ENCODE measurements around the gene PDF. TPM values are rescaled to one million over a fixed set of nuclear protein-coding genes. Genes with fewer than 3 reads are reported as not detected.

The PDF gene
- total and polyA plus RNA-seq, 2 of the 13 experiments (the other 11 are each of a cell fraction or from before 2014, with no cell fraction given) = 12.4 to 48.8 TPM

DNA sequence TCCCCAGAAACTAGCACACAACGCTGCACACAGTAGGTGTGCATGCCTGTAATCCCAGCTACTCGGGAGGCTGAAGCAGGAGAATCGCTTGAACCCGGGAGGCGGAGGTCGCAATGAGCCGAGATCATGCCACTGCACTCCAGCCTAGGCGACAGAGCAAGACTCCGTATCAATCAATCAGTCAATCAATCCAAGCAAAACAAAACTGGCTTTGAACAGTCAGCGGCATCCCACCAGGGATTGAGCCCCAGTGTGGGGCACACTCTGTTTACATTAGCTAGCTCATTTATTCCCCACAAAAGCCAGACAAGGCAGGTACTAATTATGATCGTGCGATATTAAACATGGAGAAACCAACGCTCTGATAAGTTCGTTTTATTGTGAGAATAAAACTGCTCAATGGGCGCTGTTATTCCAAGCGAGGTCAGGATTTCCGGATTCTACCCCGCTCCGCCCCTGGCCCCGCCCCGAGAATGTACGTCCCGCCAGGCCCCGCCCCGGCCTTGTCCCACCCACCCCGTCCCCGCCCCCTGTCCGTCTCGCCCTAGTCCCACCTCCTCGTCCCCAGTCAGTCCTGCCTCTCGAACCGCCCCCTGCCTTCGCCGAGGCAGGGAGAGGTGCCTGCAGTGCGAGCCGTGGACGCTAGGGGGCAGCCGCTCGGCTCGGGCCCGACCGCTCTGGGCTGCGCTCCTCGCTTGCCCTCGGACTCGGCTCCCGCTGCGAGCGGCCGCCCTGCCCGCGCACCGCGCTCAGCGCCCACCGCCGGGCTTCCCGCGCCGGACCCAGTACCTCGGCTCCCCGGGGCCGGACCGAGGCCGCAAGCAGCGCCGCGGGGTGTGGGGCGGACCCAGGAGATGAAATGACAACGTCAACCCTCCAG is 19.5 kb downstream of the PDF start, which contains the start of gene VPS4A (continued):
- TF ChIP-seq ZNF558 (CRISPR knock-in tag; IDR thresholded peaks at IDR 0.05; ENCODE audit: borderline replicate concordance) (0 out of 2 replicates have a peak, but pooled peaks have one; percentile 17), HNF1A (IDR thresholded peaks at IDR 0.05; ENCODE audit: low read depth) (no peak), HNF1A (CRISPR knock-in tag; IDR thresholded peaks at IDR 0.05; ENCODE audit: borderline replicate concordance) (0 out of 2 replicates have a peak, but pooled peaks have one; percentile 19), FOXO1 (CRISPR knock-in tag; IDR thresholded peaks at IDR 0.05) (peak; percentile 76; the same call in 1 of the 2 replicates), RXRB (CRISPR knock-in tag; IDR thresholded peaks at IDR 0.05; ENCODE audit: borderline replicate concordance) (peak; percentile 53; the same call in 1 of the 2 replicates), ZNF142 (CRISPR knock-in tag; IDR thresholded peaks at IDR 0.05) (peak; percentile 72), PHF5A (CRISPR knock-in tag; IDR thresholded peaks at IDR 0.05; ENCODE audit: low read depth, unreplicated experiment) (peak; percentile 92), HDAC1 (CRISPR knock-in tag; IDR thresholded peaks at IDR 0.05) (peak; percentile 29)
- TF ChIP-seq, protein P1, sequence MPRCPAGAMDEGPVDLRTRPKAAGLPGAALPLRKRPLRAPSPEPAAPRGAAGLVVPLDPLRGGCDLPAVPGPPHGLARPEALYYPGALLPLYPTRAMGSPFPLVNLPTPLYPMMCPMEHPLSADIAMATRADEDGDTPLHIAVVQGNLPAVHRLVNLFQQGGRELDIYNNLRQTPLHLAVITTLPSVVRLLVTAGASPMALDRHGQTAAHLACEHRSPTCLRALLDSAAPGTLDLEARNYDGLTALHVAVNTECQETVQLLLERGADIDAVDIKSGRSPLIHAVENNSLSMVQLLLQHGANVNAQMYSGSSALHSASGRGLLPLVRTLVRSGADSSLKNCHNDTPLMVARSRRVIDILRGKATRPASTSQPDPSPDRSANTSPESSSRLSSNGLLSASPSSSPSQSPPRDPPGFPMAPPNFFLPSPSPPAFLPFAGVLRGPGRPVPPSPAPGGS (CRISPR knock-in tag; IDR thresholded peaks at IDR 0.05) = peak; percentile 79
- TF ChIP-seq, protein P2, sequence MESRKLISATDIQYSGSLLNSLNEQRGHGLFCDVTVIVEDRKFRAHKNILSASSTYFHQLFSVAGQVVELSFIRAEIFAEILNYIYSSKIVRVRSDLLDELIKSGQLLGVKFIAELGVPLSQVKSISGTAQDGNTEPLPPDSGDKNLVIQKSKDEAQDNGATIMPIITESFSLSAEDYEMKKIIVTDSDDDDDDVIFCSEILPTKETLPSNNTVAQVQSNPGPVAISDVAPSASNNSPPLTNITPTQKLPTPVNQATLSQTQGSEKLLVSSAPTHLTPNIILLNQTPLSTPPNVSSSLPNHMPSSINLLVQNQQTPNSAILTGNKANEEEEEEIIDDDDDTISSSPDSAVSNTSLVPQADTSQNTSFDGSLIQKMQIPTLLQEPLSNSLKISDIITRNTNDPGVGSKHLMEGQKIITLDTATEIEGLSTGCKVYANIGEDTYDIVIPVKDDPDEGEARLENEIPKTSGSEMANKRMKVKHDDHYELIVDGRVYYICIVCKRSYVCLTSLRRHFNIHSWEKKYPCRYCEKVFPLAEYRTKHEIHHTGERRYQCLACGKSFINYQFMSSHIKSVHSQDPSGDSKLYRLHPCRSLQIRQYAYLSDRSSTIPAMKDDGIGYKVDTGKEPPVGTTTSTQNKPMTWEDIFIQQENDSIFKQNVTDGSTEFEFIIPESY (CRISPR knock-in tag; IDR thresholded peaks at IDR 0.05) = peak; percentile 56; the same call in 1 of the 2 replicates
- TF ChIP-seq, protein P3, sequence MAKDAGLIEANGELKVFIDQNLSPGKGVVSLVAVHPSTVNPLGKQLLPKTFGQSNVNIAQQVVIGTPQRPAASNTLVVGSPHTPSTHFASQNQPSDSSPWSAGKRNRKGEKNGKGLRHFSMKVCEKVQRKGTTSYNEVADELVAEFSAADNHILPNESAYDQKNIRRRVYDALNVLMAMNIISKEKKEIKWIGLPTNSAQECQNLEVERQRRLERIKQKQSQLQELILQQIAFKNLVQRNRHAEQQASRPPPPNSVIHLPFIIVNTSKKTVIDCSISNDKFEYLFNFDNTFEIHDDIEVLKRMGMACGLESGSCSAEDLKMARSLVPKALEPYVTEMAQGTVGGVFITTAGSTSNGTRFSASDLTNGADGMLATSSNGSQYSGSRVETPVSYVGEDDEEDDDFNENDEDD (CRISPR knock-in tag; IDR thresholded peaks at IDR 0.05; ENCODE audit: borderline replicate concordance) = peak; percentile 68; the same call in 1 of the 2 replicates
- TF ChIP-seq, protein P4, sequence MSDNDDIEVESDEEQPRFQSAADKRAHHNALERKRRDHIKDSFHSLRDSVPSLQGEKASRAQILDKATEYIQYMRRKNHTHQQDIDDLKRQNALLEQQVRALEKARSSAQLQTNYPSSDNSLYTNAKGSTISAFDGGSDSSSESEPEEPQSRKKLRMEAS (IDR thresholded peaks at IDR 0.05) = peak; percentile 77; the same call in 1 of the 2 replicates
